Measurements from ENCODE around the gene MBD3L2. TPM values are rescaled to one million over a fixed set of nuclear protein-coding genes. Genes with fewer than 3 reads are reported as not detected.

Gene MBD3L2
- total and polyA plus RNA-seq, 4 donors = not detected

- Histone ChIP-seq H3K36me3 (ENCODE audit: control insufficient read depth in 4 of 4, insufficient read depth in 4 of 4, low read length in 4 of 4) (no peaks in the 10 kb centered on the region), H3K4me1 (ENCODE audit: control insufficient read depth in 5 of 5, insufficient read depth in 5 of 5, low read length in 5 of 5) (no peaks in the 10 kb centered on the region), H3K27me3 (ENCODE audit: control insufficient read depth in 3 of 3, insufficient read depth in 3 of 3, low read length in 2 of 3) (no peaks in the 10 kb centered on the region), H3K4me3 (no peak overlapping the region), H3K9ac (ENCODE audit: insufficient read depth in 1 of 2, low read length in 2 of 2) (no peak overlapping the region), H3K9me3 (ENCODE audit: control insufficient read depth in 4 of 4, insufficient read depth in 3 of 4, low read length in 3 of 4) (no peaks in the 10 kb centered on the region), H3K27ac (ENCODE audit: low read depth in 1 of 2, low read length in 1 of 2) (no peak overlapping the region)
- 55 to 56% methylated on average over 18 of the region's 18 CpGs for WGBS, 2 donors
- ATAC-seq (ENCODE audit: insufficient read depth, low FRiP score) = no peak
- DNase-seq = peak in 2 of 3 donors; percentile 35 to 49
- TF ChIP-seq CTCF (IDR thresholded peaks at IDR 0.05; ENCODE audit: control extremely low read depth, extremely low read depth) = peak; percentile 10
These were observed 44.7 kb upstream of the MBD3L2 start for GRCh38 chr19:7004313-7004931.

GRCh38 chr19:7006135-7006704 is 42.9 kb upstream of the MBD3L2 start:
- Histone ChIP-seq H3K36me3 (ENCODE audit: control insufficient read depth in 4 of 4, insufficient read depth in 4 of 4, low read length in 4 of 4) (no peaks in the 10 kb centered on the region), H3K27ac (ENCODE audit: low read depth in 1 of 2, low read length in 1 of 2) (no peak overlapping the region), H3K27me3 (ENCODE audit: control insufficient read depth in 3 of 3, insufficient read depth in 3 of 3, low read length in 2 of 3) (no peaks in the 10 kb centered on the region), H3K4me1 (ENCODE audit: control insufficient read depth in 5 of 5, insufficient read depth in 5 of 5, low read length in 5 of 5) (no peaks in the 10 kb centered on the region), H3K9me3 (ENCODE audit: control insufficient read depth in 4 of 4, insufficient read depth in 3 of 4, low read length in 3 of 4) (no peaks in the 10 kb centered on the region), H3K4me3 (no peak overlapping the region), H3K9ac (ENCODE audit: insufficient read depth in 1 of 2, low read length in 2 of 2) (no peak overlapping the region)
- no peak for TF ChIP-seq CTCF (IDR thresholded peaks at IDR 0.05; ENCODE audit: control extremely low read depth, extremely low read depth)
- ATAC-seq (ENCODE audit: insufficient read depth, low FRiP score) (no peak), DNase-seq (no peak)
- 84 to 88% methylated on average over 11 of the region's 11 CpGs for WGBS, 2 donors

- 33 to 43% methylated on average over 4 of the region's 4 CpGs for WGBS, 2 donors
- ATAC-seq (ENCODE audit: insufficient read depth, low FRiP score) (no peak), DNase-seq (no peak)
- no peak for TF ChIP-seq CTCF (IDR thresholded peaks at IDR 0.05; ENCODE audit: control extremely low read depth, extremely low read depth)
- Histone ChIP-seq H3K36me3 (ENCODE audit: control insufficient read depth in 4 of 4, insufficient read depth in 4 of 4, low read length in 4 of 4) (no peaks in the 10 kb centered on the region), H3K27me3 (ENCODE audit: control insufficient read depth in 3 of 3, insufficient read depth in 3 of 3, low read length in 2 of 3) (no peaks in the 10 kb centered on the region), H3K9ac (ENCODE audit: insufficient read depth in 1 of 2, low read length in 2 of 2) (no peak overlapping the region), H3K9me3 (ENCODE audit: control insufficient read depth in 4 of 4, insufficient read depth in 3 of 4, low read length in 3 of 4) (no peaks in the 10 kb centered on the region), H3K27ac (ENCODE audit: low read depth in 1 of 2, low read length in 1 of 2) (no peak overlapping the region), H3K4me1 (ENCODE audit: control insufficient read depth in 5 of 5, insufficient read depth in 5 of 5, low read length in 5 of 5) (no peaks in the 10 kb centered on the region), H3K4me3 (no peak overlapping the region)
These were observed 41.3 kb upstream of the MBD3L2 start for GRCh38 chr19:7007859-7008258.

Measured in lung (tissue), 12 donors.